ENCODE results near the gene DNM1L.
"Not testable (repeated sequence)": the region's sequence is repeated elsewhere in the genome, so short reads cannot be mapped to it uniquely, and the experiment has no call there.

DNM1L gene

GRCh38 chr12:32690927-32691326, 11.8 kb downstream of the DNM1L start:
- TF ChIP-seq, protein P1, sequence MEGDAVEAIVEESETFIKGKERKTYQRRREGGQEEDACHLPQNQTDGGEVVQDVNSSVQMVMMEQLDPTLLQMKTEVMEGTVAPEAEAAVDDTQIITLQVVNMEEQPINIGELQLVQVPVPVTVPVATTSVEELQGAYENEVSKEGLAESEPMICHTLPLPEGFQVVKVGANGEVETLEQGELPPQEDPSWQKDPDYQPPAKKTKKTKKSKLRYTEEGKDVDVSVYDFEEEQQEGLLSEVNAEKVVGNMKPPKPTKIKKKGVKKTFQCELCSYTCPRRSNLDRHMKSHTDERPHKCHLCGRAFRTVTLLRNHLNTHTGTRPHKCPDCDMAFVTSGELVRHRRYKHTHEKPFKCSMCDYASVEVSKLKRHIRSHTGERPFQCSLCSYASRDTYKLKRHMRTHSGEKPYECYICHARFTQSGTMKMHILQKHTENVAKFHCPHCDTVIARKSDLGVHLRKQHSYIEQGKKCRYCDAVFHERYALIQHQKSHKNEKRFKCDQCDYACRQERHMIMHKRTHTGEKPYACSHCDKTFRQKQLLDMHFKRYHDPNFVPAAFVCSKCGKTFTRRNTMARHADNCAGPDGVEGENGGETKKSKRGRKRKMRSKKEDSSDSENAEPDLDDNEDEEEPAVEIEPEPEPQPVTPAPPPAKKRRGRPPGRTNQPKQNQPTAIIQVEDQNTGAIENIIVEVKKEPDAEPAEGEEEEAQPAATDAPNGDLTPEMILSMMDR (conservative IDR thresholded peaks at IDR 0.05; ENCODE audit: low read depth): no peak
- no peak for DNase-seq (ENCODE audit: low spot score)
- H3K27ac ChIP-seq: no peak overlapping the region
- CTCF ChIA-PET: no interaction called here
- POLR2A ChIA-PET (ENCODE audit: low non-redundant PET): no interaction called here

- no peak for DNase-seq (ENCODE audit: low spot score)
- no peak overlapping the region for H3K27ac ChIP-seq
- ChIA-PET CTCF (no interaction called here), POLR2A (ENCODE audit: low non-redundant PET) (no interaction called here)
- TF ChIP-seq, protein P1 (conservative IDR thresholded peaks at IDR 0.05; ENCODE audit: low read depth): no peak
Observed at GRCh38 chr12:32692358-32692757, 13.3 kb downstream of the DNM1L start.

- ChIA-PET CTCF (no interaction called here), POLR2A (ENCODE audit: low non-redundant PET) (no interaction called here)
- DNase-seq (ENCODE audit: low spot score): no peak
- TF ChIP-seq, protein P1 (conservative IDR thresholded peaks at IDR 0.05; ENCODE audit: low read depth): no peak
- H3K27ac ChIP-seq: no peak overlapping the region
Observed at GRCh38 chr12:32693036-32693435, 13.9 kb downstream of the DNM1L start.

DNA sequence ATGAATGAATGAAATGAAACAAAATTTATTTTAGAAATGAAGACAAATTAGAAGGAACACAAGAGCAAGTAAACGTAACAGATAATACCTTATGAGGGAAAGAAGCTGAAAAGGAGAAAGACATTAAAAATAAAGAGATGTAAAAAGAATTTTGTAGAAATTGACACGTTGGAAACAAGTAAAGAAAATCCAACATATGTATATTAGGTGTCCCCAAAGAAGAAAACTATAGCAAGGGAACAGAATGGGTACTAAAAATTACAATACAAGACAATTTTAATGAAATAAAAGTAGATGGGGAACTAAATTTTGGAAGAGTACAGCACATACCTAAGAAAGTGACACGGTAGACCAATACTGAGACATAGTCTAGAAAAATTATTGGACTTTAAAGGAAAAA, 16.7 kb downstream of the DNM1L start:
- POLR2A ChIA-PET (ENCODE audit: low non-redundant PET): no interaction called here
- TF ChIP-seq, protein P1 (conservative IDR thresholded peaks at IDR 0.05; ENCODE audit: low read depth): no peak
- DNase-seq (ENCODE audit: low spot score): no peak
- CTCF ChIA-PET: no interaction called here
- H3K27ac ChIP-seq: no peak overlapping the region

DNA sequence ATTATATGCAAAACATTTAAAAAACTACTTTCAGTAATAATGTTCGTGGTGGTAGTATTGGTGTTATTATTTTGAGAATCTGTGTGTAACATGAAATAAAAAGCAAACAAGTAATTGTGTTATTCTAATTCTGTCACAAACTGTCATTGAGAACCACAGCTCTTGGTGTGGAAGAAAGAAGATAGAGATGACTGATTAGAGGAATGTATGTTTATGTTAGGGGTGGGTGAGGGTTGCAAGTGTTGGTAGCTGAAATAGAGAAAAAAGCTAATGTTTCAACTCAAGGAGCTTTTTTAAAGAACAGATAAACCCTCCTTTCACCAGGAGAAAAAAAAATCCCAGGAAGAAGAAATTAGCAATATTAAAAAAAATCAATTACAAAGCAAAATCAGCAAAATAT, 18.3 kb downstream of the DNM1L start:
- no peak for DNase-seq (ENCODE audit: low spot score)
- no peak overlapping the region for H3K27ac ChIP-seq
- ChIA-PET CTCF (no interaction called here), POLR2A (ENCODE audit: low non-redundant PET) (no interaction called here)
- TF ChIP-seq, protein P1 (conservative IDR thresholded peaks at IDR 0.05; ENCODE audit: low read depth): no peak

GRCh38 chr12:32698285-32698684, 19.2 kb downstream of the DNM1L start:
- no peak for DNase-seq (ENCODE audit: low spot score)
- TF ChIP-seq, protein P1 (conservative IDR thresholded peaks at IDR 0.05; ENCODE audit: low read depth): no peak
- POLR2A ChIA-PET (ENCODE audit: low non-redundant PET): no interaction called here

DNA sequence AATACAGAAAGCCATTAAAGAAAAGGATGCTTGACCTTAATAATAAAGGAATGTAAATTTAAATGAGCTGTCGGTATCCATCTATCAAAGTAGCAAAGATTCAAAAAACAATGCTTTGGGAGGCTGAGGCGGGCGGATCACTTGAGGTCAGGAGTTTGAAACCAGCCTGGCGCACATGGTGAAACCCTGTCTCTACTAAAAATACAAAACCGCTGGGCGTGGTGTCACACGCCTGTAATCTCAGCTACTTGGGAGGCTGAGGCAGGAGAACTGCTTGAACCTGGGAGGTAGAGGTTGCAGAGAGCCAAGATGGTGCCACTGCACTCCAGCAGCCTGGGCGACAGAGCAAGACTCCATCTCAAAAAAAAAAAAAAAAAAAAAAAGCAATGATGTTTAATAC, 20.3 kb downstream of the DNM1L start:
- H3K27ac ChIP-seq; DNase-seq (ENCODE audit: low spot score); POLR2A ChIA-PET (ENCODE audit: low non-redundant PET): not testable (repeated sequence)
- CTCF ChIA-PET: interaction anchor here (0.6 kb wide), 1 partner anchor 238 kb away, joined by 3 read pairs; no protein-coding TSS in a partner anchor

More at GRCh38 chr12:32698285-32698684, 19.2 kb downstream of the DNM1L start:
- H3K27ac ChIP-seq: no peak overlapping the region
- CTCF ChIA-PET: no interaction called here

Data from RWPE1 (cell line).